Stromal cell of bone marrow (primary cell): Measurements from ENCODE around the gene VTI1B.

Experiments
- DNase-seq: peaks from one replicate; pipeline ENCODE4 v3.0.0-alpha.2; 2012; ENCODE audit warnings: low read depth

VTI1B gene

DNA sequence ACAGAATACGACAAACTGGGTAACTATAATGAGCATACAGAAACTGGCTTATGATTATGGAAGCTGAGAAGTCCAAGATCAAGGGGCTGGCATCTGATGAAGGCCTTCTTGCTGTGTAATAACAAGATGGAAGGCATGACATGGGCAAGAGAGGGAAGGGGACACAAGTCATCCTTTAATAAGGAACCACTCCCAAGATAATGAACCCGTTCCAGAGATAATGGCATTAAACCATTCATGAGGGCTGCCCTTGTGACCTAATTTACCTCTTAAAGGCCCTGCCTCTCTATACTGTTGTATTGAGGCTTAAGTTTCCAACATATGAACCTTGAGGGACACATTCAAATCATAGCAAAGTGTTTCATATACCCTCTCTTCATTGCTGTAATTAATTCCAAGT, 4.6 kb upstream of the VTI1B start:
- no peak for DNase-seq

DNA sequence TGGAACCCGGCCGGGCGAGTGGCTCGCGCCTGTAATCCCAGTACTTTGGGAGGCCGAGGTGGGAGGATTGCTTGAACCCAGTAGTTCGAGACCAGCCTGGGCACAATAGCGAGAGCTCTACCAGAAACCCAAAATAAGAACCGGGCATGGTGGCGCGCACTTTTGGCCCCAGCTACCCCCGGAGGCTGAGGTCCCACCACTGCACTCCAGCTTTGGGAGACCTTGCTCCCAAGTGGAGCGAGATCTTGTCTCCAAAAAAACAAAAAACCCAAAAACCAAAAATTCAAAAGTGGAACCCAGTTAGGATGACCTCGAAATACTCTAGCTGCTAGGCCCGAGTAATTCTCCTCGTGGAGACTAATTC, 769 bp upstream of the VTI1B start:
- DNase-seq, result no peak

GRCh38 chr14:67674139-67674479, 323 bp downstream of the VTI1B start:
- DNase-seq, result no peak

GRCh38 chr14:67673451-67673850, 981 bp downstream of the VTI1B start:
- no peak for DNase-seq

GRCh38 chr14:67668559-67668958, 5.9 kb downstream of the VTI1B start:
- DNase-seq, result no peak

DNA sequence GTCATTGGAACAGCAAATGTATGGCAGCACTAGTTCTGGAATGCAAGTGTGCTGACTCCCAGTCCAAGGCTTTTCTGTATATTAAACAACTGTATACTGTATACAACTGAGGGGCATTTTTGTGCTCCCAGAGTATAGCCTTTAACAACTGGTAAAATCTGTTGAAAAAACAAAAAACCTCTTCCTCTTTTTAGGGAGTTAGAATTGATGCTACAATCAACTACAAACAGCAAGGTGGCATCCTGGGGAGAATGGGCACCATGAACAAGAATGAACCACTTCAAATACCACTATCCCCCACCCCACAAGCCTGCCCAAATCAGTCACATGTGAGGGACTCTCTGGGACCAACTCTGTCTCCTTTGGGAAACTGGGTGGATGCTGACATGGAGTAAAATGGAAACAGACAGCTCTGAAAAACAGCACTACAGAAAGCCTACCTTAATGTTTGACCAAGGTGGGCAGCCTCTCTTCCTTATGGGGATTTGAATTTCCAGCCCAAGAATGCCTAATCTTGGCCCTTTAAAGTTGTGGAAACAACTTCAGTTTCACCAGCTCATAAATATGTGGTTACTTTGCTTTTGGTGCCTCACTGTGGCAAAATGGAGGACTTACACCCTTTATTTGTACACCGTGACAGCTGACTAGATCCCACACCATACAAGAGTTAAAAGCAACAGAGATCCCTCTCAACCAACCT, 7.5 kb downstream of the VTI1B start:
- DNase-seq, result peak; percentile 51

- DNase-seq, result peak; percentile 77
Observed at GRCh38 chr14:67665868-67666267, 8.6 kb downstream of the VTI1B start.

DNA sequence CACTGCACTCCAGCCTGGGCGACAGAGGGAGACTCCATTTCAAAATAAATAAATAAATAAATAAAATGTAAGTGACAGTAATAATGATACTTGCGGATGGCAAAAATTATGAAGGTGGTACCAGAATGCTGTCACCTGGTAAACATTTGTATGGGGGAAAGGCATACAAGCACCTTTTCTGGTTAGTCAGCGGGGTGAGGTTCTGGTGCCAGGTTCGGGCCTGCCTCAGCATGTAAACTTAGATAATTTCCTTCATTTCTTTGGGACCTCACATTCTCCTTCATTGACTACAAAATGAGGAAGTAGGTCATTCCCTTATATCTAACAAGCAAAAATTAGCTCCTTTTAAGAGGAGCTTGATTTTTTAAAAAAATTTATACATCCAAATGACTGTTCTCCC, 10.8 kb downstream of the VTI1B start:
- DNase-seq, result no peak

- no peak for DNase-seq
Observed at GRCh38 chr14:67653651-67654280, 20.7 kb downstream of the VTI1B start.

DNA sequence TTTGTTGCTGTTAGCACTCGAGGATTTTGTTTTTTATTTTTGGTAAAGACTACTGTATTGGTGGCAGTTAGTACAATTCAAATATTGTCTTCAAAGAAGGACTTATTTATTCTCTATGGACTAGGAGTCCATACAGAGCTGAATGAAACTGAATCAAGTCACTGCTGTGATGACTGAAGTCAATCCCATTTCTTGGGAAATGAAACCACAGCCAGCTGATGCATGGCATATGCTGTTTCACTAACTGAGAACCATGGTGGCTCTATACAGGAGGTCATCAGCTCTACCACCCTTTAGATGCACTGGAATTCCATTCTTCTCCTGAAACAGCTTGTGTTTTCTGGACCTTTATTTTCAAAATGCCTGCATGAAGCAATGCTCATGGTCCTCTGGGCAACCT, 22.2 kb downstream of the VTI1B start:
- no peak for DNase-seq

- peak; percentile 74 for DNase-seq
Observed at GRCh38 chr14:67650694-67651093, 23.7 kb downstream of the VTI1B start.

- DNase-seq, result no peak
Observed at GRCh38 chr14:67650151-67650550, 24.3 kb downstream of the VTI1B start.

DNA sequence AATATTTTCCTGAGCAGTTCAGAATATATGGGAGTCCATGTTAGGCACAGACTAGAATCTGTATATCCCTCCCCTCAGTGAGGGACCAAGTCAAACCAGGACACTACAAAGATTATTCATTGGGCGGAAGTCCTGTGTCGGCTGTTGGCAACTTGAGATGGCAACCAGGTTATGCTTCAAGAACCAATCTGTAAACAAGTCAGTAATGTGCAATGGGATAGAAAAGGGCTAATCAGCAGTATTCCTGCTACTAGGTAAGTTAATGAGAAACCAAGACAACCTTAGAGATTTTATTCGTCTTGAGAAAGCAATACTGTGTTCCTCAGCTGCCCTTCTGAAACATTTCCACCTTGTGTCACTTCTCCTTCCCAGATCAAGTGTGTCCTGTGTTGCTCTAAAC, 28.3 kb downstream of the VTI1B start:
- DNase-seq, result no peak

DNA sequence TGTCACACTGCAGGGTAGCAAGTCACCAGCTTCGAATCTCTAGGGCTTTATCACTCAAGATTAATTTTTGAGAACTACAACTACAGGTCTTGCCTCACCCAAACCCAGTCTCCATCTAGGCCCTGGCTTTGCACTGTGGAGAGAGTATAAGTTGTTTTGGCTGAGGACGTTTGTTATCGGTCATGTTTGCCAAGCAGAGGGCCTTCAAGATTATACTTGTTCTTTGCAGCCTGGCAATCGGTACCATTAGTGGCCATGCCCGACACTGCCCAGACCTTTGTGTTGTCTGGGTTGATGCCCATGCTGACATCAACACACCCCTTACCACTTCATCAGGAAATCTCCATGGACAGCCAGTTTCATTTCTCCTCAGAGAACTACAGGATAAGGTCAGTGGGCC, 29.0 kb downstream of the VTI1B start:
- no peak for DNase-seq

GRCh38 chr14:67644428-67644827, 30.0 kb downstream of the VTI1B start:
- no peak for DNase-seq

DNA sequence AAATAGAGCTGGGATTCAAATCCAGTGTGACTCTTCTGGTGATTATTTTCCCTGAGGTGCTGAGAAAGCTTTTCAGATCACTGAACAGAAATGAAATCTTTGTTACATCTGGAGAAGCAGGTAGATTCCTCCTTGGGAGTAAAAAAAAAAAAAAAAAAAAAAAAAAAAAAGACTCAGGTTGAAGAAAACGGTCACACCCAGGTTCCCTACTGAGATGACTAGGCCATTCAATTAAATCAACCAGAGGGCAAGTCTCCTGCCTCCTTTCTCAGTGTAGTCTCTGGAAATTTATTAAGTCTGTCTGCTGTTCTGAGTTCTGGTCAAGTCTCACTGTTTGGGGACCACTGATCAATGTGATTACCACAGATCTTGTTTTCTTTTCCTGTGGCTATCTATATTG, 30.7 kb downstream of the VTI1B start:
- no peak for DNase-seq

DNA sequence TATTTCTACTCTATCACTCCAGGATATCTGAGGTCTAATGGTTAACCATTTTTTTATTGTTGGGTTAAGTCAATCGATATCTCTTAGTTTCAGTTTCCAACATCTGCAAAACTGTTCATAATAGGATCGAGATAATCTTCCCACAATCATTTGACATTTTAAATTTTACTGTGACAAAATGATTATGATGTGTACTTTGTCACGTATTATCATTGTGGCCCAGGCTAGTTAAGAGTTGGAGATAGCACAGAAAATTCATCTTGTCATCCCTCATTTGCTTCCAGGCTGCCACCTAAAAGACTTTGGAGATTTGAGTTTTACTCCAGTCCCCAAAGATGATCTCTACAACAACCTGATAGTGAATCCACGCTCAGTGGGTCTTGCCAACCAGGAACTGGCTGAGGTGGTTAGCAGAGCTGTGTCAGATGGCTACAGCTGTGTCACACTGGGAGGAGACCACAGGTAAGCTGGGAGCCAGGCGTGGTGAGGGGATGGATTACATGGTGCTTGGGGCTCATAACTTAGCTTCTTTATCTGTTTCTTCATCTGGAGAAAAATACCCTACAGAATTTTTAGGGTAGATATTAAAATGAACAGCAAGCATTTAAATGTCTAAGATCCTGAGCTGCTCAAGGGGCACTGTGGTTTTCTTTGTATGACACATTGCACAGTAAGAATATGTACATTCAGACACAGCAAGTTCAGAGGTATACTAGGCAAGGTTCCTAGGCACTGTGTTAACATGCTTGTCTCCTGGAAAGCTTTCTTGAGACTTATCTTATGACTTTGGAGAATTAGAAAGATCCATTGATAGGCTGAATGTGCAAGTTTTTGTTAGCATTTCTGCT, 32.3 kb downstream of the VTI1B start:
- no peak for DNase-seq

- DNase-seq, result no peak
Observed at GRCh38 chr14:67641480-67641879, 33.0 kb downstream of the VTI1B start.

DNA sequence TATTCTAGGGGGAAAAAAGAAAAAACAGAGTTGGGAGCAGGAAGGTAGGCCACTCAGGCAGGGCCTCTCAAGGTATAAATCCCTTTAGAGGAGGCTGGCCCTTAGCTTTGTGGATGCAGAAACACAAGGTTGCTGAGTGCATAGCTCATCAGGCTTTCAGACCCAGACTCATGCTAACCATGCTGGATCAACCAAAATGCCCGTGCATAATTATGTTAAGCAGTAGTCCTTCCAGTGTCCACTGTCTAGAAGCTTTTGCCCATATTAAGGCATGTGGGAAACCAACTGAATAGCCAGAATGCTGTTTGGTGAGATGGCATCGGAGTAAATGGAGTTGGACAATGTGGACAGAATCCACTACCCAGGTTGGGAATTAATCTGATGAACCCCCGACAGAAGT, 35.8 kb downstream of the VTI1B start:
- no peak for DNase-seq

GRCh38 chr14:67636361-67636919, 38.0 kb downstream of the VTI1B start:
- no peak for DNase-seq

GRCh38 chr14:67633451-67634147, 40.8 kb downstream of the VTI1B start:
- no peak for DNase-seq

- no peak for DNase-seq
Observed at GRCh38 chr14:67630938-67631337, 43.5 kb downstream of the VTI1B start.
